GM19452 (cell line): ENCODE data around the gene IL17RE.

ENCODE experiments used
- ATAC-seq: cut with Tn5 transposase; IDR thresholded peaks from one replicate; pipeline ENCODE4 v1.9.1; 2021; ENCODE audit not compliant: unreplicated experiment

Gene IL17RE

DNA sequence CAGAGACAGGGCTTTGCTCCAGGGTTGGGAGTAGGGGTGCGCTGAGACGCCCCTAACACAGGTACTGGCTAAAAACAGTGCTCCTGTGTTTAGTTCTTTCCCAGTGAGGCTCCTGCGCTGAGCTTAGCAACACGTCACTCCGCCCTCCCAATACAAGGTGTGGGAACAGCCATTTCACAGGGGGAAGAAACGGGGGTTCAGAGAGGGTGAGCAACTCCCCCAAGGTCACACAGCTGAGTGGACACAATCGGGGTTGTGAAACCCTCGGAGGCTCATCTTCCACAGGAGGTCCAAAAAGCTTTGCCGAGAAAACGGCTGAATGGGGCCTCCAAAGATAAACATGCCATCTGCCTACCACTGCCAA is 48.9 kb downstream of the IL17RE start:
- peak; percentile 19 for ATAC-seq

DNA sequence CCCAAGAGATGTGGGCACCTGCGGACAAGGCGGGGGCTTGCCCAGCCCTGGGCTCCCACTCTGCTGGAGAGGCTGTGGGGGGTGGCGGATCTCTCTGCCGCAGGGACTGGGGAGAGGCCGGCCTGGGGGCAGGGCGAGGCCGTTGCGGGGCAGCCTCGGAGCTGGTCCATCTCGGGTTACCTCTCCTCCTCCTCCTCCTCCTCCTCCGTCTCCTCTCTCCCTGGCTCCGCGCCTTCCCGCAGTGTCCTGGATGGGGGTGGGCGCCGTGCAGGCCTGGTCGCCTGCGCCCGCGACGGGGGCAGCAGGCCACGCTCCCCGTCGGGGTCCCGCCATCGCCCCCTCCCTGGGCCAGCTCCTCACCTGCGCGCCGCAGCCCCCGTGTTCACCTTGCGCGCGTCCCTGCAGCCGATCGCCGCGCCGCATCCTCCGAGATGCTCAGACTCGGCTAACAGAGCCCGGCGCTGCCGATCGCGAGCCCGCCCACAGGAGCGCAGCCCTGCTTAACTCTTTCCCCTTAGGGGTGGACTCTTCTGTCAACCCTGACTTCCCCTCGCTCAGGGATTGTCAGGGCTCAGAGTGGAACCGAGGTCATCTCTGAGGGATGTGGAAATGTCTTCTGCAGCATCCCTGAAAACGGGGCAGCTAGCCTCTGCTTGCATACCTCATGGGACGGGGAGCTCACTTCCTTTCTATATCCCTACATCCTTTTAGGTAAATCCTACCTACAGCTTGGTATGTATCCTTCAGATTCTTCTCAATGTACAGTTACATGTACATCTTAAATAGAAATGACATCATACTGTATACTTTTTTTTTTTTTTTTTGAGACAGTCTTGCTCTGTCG is 49.5 kb downstream of the IL17RE start, which contains the start of gene PRRT3:
PRRT3 (minus strand) TSS at position 447 of the 844 bp plus-strand sequence. CDS start 2,293 bp downstream, outside the sequence.
- ATAC-seq, result peak; percentile 75

DNA sequence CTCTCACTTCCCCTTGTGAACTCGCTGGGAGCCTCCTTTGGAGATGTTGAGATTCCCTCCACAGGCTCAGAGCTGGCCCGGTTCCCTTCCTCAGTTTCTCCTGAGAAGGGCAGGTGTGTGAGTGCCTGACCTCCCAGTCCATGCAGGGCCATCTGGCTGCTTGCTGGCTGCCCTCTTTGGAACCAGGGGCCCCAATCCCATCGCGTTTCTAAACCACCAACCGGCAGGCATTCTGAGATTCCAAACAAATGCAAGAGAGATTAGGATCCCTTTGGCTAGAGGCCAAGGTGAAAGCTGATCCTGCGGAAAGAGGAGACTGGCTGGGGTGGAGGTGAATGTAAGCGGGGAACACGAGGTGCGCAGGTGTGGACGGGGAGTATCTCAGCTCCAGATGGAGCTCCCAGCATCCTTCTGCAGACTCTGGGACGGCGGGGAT is 52.4 kb downstream of the IL17RE start:
- ATAC-seq, result no peak

DNA sequence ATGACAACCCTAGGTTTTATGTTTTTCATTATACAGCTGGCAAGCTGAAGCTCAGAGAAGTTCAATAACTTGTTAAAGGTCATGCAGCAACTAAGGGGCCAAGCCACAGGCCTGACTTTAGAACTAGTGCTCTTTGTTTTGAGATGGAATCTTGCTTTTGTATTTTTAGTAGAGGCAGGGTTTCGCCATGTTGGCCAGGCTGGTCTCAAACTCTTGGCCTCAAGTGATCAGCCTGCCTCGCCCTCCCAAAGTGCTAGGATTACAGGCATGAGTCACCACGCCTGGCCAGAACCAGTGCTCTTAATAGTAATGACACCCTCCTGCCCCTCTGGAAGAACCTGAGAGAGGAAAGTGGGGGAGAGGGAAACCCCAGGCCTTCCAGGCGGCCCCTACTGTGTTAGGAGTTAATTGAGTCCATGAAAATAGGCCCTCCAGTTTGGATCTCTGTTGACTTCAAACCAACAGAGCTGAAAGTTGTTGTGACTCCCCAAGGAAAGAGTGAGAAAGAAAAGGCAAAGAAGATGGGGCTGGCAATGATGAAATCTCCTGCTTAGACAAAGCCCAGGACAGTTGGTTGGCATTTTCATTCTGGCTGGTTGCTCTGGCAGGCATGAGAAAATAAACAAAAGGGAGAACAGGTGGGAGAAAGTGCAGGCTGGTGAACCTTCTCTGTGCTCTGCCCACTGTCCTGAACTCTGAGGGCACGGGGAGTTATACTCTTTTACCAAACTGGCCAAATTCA is 53.1 kb downstream of the IL17RE start:
- ATAC-seq, result no peak

DNA sequence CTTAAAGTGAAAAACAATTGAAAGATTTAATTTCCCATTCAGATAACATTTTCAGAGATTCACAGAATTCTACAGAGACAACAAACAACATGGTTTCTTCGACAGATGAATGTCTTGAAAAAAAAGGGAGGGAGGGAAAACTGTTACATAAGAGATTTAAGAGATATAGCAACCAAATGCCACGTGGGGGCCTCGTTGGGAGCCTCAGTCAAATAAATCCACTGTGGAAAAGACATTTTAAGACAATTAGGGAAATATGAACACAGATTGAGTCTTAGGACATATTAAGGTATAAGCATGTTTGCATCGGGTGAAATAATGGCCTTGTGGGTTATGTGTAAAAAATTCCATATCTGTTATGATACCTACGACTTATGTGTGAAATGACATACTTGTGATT is 54.6 kb downstream of the IL17RE start:
- ATAC-seq, result no peak

DNA sequence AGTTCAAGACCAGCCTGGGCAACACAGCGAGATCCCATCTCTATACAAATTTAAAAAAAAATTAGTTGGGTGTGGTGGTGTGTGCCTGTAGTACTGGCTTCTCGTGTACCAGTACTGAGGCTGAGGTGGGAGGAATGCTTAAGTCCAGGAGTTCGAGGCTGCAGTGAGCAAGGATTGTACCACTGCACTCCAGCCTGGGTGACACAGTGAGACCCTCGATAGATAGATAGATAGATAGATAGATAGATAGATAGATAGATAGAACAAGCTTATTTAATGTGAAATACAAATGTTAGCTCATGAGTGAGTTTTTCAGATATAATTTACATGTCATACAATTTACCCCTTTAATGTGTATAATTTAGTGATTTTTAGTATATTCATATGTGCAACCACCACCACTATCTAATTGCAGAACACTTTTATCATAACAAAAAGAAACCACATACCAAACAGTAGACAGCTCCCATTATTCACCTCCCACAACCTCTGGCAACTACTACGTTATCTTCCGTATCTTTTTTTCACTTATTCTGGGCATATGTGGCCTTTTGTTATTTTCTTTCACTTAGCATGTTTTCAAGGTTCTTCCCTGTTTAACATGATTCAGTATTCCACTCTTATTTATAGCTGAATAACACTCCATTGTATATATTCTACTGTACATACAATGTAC is 62.7 kb downstream of the IL17RE start:
- ATAC-seq, result no peak
